Right kidney (tissue), 1 donor: ENCODE measurements around the gene HDAC4.
A peak's percentile ranks its signal among the peaks of the same experiment; 100 is the strongest.

Experiments
- DNase-seq: peaks from one replicate; pipeline ENCODE4 v3.0.0-alpha.2; 2016

The HDAC4 gene

GRCh38 chr2:239307921-239308613, 92.8 kb downstream of the HDAC4 start:
- DNase-seq: no peak

- no peak for DNase-seq
Observed at GRCh38 chr2:239307221-239307569, 93.6 kb downstream of the HDAC4 start.

GRCh38 chr2:239306274-239307220, 94.3 kb downstream of the HDAC4 start:
- DNase-seq: no peak

GRCh38 chr2:239305771-239306170, 95.0 kb downstream of the HDAC4 start:
- peak; percentile 1 for DNase-seq

- peak; percentile 11 for DNase-seq
Observed at GRCh38 chr2:239305222-239305575, 95.6 kb downstream of the HDAC4 start.

- peak; percentile 3 for DNase-seq
Observed at GRCh38 chr2:239304533-239305221, 96.1 kb downstream of the HDAC4 start.

GRCh38 chr2:239303711-239304532, 96.9 kb downstream of the HDAC4 start:
- DNase-seq: no peak

GRCh38 chr2:239302808-239303557, 97.8 kb downstream of the HDAC4 start:
- no peak for DNase-seq

- no peak for DNase-seq
Observed at GRCh38 chr2:239302083-239302807, 98.6 kb downstream of the HDAC4 start.

GRCh38 chr2:239300871-239301735, 99.7 kb downstream of the HDAC4 start:
- DNase-seq: no peak

GRCh38 chr2:239300242-239300641, 100.6 kb downstream of the HDAC4 start:
- no peak for DNase-seq

GRCh38 chr2:239299218-239299939, 101.4 kb downstream of the HDAC4 start:
- DNase-seq: no peak

GRCh38 chr2:239298116-239298804, 102.6 kb downstream of the HDAC4 start:
- no peak for DNase-seq

GRCh38 chr2:239297142-239298004, 103.4 kb downstream of the HDAC4 start:
- no peak for DNase-seq

- DNase-seq: no peak
Observed at GRCh38 chr2:239296020-239296932, 104.5 kb downstream of the HDAC4 start.

- no peak for DNase-seq
Observed at GRCh38 chr2:239295377-239296019, 105.3 kb downstream of the HDAC4 start.
